NCI-H2171 treated with DMSO at 0.1 percent for 48 hours (cell line): Measurements from ENCODE around the gene PIGN.

Source experiments
- DNase-seq: peaks from one replicate; lab custom pipeline; 2025; lab: John Stamatoyannopoulos, UW

PIGN gene

DNA sequence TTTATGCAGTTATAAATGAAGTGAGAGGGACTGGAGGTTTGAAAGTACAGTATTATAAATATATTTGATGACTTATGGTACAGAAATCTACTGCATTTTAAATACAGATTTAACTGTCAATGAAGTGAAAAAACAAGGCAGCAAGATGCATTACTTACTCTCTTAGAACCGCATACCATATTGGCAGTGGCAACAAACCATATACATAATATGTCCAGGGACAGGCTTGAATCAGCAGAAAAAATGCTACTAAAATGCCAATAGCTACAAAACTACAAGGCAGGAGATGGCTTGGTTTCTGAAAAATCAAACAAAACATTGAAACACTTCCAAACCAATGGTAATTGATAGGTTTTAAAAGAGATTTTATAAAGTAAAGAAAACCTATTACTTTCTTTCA, 77.2 kb downstream of the PIGN start:
- DNase-seq = no peak

DNA sequence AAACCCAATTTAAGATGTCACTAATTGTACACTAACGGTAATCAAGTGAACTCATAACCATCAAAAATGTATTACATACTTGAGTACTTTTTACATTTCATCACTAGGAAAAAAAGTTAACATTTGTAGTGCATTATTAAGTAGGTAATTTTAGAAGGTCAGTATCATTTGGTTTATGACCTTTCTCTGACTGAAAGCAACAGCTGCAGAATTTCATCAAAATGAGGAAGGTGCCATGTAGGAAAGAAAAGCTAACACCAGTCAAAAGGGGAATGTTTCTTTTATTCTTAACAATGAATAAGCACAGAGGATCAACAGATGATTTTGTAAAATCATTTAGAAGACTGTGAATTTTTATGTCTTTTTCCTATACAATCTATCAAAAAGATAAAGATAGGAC, 79.0 kb downstream of the PIGN start:
- no peak for DNase-seq

DNA sequence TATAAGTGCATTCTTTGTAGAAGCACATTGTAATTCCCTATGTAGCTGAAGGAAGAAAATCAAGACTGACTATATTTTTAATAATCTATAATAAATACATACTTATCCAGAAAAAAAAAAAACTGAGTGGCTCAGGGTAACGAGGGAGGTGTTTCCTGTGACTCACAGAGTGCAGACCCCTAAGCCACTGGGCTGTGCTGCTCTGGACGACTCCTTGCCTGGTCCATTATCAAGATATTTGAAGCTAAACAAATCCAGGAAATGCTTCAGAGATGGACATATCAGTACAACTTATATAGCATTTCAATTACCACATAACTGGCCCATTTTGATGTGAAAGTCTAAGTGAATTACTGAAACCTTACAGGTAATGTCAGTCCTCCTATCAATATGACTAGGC, 80.6 kb downstream of the PIGN start:
- DNase-seq = no peak

DNA sequence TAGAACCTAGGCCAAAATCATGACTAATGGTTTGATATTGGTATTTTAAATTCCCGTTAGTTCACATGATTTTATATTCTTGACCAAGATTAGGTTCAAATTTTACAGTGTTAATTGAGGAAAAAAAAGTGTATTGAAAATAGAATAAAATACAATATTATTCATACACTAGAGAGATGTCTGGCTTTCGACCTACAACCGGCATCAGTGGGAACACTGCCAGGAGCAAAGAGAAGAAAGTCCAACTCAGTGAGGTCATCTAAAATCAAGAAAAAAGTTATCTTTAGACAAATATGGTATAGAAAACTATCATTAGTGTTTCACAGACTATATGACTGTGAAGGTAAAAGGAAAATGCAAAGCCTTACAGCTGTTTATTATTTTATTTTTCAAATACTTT, 81.5 kb downstream of the PIGN start:
- DNase-seq = no peak

DNA sequence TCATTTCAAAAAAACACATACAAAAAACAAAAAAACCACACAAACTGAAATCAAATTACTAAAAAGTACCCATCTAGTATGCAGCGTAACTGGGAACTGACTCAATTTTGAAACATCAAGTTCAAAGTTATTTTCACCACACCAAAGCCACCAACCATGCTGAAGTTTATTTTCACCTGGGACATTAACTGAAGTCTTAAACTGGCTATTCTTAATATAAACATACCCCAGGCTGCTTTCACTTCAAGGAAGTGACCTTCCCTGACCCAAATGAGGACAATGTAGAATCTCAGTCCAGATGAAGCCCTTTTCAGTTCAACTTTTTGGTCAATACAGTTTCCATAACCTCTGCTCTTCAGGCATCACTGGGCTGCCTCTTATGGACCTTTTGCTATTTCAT, 84.6 kb downstream of the PIGN start:
- no peak for DNase-seq

DNA sequence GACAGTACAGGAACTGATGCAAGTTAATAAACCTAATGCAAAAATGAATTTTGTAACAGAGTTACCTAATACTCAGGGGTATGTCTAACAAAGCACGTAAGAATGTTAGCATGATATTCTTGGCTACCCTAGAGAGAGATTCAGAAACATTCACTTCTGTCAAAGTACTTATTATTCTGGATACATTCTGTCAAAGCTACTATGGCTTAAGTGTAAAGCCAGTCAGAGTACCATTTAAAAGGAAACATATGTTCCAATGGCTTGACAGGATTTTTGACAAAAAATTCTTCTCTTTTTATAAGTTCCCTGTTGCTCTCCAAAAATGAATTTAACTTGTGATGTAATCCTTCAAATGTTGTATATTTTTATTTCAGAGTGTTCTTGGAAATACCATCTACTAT, 85.5 kb downstream of the PIGN start:
- no peak for DNase-seq

DNA sequence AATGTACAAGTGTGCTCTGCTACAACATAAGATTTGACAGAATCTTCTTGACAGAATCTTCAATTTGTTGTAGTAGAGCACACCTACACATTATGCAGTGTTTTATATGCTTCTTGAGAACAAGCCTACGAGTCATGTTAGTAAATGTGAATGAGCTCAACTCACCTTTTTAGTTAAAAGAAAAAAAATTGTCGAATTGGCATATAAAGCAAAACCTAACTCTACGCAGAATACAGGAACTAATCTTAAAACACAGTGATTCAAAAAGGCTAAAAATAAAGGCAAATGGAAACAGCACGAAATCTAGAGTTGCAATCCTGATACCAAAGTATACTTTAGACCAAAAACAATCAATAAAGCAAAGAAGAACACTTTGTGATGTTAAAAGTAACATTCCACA, 87.9 kb downstream of the PIGN start:
- DNase-seq = no peak

DNA sequence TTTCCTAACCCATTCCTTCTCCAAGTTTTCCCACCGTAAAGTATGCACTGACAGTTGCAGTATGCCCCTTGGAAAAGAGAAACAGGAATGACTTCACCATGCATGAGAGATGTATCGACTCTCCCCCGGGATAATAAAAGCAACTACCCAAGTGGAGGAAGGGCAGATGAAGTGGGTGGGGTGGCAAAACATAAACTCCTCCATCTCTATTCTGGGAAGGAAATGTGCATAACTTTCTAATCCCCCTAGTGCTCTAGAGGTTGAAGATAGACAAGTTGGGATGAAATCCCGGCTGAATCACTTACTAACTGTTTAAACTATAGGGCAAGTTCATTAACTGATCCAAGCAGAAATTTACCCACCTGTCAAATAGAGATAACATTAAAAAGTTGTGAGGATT, 89.2 kb downstream of the PIGN start:
- no peak for DNase-seq

DNA sequence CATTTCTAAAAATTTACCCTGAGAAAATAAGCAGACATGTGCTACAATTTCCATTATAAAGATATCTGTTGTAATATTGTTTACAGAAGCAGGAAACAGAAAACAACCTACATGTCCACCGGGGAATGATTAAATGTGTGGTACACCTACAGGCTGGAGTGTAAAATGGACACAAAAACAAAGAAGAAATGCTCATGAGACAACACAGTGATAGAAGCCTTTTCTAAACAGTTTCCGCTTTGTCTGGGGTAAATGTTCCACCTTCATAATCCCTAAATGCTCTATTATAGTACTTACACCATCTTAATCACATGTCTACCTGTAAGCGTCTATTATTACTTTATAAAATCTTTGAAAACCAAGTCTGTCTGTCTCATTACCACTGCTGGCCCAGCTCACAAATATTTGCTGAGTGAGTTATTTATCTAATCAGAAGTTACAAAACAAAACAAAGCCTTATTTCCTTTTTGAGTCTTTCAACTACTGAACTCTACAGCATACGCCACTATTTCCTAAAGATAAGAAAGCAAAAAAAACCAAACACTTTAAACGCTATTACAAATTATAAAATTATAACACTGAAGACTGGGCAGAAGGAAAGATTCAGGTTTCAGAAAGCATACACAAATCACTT, 95.3 kb downstream of the PIGN start:
- DNase-seq = no peak

DNA sequence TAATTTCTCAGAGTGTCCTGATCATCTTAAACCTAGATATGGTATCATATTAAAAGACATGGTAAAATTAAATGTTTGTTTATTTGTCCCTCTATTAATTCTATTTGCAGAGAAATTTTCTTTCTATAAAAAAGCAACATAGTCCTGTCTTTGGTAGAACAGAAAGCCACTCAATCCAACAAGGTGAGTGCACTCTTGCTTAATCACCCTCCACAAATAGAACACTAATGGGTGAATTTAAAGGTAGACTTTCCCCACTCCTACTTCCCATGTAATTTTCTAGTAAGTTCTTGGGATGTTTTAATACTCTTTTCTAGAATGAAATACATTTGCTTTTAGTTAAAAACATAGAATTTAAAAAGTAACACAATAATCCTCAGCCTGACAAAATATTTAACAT, 97.7 kb downstream of the PIGN start:
- DNase-seq = no peak

DNA sequence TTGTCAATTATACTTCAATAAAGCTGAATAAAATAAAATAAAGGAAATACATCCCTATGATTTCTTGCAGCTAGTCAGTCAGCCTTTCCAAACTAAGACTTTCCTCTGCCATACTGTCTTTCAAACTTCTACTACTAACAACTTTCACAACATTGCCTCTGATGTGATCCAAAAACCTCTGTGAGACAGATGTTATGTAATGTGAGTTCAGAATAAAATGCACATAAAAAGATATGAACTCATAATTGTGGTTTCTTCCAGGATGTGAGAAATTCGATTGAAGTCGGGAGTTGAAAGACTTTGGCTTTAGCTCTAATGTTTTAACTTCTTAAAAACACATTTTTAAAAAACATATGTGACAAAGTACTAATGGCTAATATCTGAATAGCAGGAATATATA, 98.7 kb downstream of the PIGN start:
- DNase-seq = no peak

DNA sequence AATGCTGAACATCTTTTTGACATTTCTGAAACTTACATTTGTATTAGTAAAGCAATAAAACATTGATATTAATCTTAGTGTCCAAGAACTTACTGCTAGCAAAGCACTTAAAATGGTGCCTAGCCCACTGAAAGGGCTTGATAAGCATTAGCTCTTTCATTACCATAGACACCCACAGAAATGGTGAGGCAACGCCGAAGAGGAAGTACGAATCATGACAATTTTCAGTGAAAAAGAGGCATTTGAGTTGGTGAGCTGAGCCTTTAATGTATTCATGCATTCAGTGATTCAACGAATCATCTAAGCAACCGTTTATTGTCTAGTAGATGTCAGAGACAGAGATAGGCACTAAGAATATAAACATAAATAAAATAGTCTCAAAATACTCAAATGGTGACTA, 101.1 kb downstream of the PIGN start:
- DNase-seq = no peak

DNA sequence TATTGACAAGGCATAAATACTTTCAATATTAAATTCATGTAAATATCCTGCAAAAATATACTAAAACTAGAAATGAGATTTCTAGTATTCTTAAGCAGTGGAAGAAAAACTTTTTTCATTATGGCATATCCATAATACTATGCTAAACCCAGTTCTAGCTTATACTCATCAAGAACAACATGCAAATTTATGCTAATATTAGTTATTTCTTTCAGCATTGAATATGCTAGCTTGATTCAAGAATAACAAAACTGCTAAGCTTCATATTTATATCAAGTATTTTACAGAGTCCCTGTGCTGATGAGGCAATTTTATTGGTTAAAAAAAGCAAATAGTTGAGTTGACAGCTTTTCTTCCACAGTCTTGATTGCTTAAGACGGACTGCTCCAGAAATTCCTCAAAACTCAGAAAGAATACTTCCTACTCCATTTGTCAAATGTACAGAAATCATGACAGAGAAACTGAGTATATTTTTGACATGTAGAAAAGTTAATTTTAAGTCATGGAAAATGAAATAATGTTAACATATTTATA, 105.0 kb downstream of the PIGN start:
- no peak for DNase-seq

DNA sequence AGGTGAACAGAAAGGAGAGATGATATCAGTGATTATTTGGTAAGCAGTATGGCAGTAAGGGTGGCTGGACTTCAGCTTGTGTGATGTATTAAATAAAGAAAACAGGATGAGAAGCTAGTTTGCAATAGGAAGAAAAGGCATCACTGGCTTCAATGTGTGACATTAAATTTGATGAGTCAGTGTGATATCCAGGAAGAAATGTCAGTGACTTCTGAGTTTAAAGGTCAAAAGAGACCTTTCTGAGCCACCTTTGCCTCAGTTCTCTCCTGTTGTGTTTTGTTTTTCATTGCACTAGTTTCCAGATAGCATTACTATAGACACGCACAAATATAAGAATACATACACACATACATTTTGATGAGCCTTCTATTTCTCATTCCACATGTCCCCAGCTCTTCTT, 105.6 kb downstream of the PIGN start:
- DNase-seq = no peak

DNA sequence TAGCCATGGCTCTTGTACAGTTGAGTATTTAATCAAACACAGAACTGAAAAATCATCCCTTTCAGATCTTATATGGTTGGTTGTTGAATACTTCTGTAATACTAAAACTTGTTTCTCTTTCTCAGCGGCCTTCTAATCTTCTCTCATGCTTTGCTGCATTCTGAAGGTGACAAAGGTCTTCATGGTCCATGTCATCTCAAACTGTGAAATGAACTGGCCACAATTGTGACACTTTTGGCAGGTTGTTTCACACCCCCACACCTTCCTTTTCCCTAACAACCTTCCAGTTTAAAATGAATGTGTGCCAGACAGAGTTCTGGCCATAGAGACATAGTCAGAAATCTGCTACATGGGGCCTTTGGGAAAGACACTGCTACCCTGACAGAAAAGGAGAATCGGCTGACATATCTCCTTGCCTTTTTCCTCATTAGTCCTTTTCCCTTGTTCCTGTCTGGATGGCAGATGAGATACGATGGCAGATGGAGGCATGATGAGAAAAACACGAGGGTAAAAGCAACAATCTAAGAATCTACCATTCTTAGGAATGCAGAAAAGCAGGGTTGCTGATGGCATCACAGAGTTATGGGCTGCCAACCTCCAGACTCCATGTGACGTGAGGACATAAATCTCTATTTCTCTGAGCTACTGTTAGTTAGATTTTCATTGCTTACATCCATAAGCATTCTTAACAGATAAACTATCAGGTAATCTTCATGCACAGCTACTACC, 106.5 kb downstream of the PIGN start:
- DNase-seq = no peak

DNA sequence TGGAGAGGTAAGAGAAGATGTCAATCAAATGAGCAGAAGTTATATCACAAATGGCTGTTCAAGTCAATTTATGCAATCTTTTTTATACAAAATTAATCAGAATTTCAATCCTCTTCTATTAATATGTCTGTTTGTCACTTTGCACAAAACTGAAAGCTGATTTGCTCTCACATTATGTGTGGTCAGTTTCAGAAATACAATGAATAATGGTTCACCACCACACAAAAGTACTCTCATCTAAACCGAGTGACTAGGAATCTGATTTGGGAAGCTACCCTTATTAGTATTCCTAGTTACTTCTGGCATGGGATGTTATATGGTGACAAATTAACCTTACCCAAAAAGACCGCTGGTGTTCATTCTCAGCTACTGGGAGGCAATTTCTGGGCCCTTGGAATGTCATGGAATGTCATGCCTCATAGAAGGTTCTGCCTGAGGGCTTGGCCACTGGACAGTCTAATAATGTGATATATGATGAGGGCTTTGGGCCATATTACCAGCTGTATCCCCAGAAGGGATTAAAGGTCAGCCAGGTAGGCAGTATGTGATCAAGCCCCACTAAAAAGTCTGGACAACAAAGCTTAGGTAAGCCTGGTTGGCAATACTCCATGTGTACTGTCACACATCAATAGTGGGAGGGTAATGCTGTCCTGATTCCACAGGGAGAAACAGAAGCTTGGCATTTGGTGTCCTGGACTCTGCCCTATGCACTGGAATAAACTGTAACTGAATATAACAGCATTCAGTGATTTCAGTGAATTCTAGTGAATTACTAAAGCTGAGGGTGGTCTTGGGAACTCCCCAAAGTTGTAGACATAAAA, 113.2 kb downstream of the PIGN start:
- DNase-seq = no peak

DNA sequence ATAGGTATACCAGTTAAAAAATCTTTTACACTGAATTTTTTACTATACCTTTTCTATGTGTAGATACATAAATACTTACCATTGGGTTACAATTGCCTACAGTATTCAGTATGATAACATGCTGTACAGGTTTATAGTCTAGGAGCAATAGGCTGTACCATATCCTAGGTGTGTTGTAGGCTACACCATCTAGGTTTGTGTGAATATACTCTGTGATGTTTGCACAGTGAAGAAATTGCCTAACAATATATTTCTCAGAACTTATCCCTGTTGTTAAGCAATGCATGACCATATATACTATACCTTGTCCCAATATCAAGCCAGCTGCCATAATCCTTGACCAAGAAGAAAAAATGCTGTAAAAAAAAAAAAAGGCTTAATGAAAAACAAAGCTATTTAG, 114.5 kb downstream of the PIGN start:
- no peak for DNase-seq

DNA sequence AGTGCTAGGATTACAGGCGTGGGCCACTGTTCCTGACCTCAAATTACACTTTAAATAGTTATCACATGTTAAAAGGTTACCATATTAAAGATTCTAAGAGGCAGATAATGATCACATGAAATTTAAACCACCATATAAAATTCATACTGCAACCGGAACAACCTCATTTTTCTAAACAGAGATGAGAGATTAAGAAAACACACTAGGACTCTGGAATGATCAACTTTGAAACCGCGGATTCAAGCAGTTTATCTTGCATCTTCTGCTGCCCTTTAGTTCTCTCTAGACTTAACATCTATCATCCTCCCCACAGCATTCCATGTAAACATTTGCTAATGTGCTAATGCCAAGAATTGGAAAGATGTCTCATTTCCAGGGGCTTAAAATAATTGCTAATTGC, 115.8 kb downstream of the PIGN start:
- no peak for DNase-seq

DNA sequence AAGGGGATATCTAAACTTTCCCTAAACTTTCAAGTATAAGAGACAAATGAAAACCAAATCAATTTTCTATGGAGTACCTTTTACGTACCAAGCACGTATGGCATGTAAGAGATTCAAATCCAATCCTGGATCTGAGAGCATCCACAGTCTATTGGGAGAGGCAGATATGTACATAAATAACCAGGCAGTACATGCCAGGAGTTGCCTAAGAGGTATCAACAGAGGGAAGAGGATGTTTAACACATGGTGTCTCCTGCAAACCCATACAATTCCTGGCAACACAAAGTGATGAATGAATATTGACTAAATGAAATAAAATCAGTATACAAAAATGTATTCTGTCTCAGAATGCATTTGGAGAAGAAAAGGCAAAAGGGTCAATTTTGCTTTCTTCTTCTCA, 116.6 kb downstream of the PIGN start:
- no peak for DNase-seq

DNA sequence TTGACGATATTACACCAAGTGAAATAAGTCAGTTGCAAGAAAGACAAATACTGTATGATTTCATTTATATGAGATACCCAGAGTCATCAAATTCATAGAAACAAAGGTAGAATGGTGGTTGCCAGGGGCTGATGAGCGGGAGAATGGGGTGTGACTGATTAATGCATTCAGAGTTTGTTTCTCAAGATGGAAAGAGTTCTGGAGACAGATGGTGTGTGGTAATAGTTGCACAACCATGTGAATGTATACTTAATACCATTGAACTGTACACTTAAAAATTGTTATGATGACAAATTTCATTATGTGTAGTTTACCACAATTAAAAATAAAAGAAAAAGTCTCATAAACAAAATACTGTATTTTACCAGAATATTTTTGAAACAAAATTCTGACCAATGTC, 117.3 kb downstream of the PIGN start:
- DNase-seq = peak; percentile 38

DNA sequence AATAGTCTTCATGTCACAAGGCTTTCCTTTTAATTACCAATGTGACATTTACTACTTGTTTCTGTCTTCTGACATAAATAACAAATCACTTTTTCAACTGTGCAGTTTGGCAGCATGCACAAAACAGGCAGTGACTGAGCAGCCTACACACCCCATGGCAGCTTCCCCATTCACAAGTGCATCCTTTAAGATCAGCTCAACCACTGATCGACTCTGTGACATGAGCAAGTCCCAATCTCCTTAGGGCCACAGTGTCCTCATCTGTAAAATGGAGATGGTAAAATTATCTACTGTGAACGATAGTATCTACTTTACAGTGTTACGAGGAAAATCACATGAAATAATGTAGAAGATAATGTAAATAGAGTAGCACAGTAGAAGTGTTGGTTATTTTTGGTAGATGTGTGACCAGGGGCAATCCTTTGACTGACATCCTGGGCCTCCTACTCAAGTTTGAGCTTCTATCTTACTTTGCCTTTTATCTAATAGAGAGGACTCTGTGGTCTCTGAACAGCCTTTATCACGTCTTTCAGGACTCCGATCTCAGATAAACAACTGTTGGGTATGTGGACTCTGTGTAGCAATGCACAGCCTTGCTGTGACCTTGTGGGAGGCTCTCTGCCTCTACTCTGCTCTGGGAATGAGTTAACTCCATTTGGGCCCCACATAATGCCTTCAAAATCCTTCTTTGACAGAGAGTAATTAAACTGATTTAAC, 120.6 kb downstream of the PIGN start:
- no peak for DNase-seq

DNA sequence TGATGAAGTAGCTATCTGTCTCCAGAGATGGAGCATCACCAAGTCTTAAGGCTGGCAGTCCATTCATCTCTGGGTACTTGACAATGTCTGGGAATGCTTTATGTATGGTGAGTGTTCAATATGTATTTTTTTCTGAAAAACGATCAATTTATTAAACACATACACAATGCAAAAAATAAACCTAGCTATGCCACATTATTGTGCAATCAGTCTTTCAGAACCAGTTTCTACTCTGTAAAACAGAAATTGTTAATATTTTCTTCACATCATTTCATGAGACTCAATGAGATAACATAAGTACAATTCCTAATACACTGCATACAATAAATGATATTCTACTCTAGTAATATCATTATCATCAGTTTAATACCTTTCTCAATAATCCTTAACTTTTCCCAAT, 122.5 kb downstream of the PIGN start:
- DNase-seq = no peak
